ENCODE measurements around the gene CTSO.
"Not testable (repeated sequence)": the region's sequence is repeated elsewhere in the genome, so short reads cannot be mapped to it uniquely, and the experiment has no call there.

Gene CTSO

GRCh38 chr4:155904331-155904730 is 49.3 kb downstream of the CTSO start:
- DNase-seq = no peak

DNA sequence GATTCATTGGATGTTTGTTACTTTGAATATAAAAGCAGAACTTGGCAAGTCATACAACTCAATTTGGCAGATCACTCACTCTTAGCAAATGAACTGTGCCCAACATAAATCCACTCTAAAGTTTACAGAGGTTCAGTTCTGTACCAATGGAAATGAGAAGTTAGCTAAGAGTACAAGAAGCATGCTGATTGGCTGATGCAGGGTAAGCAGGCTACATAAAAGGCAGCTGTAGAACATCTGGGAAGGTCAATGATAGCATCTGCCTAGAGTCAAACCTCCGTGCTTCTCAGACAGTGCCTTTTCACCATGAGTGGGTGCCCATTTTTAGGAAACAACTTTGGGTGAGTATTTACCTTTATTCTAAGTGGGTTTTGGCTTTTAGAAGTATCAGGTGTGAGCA is 50.2 kb downstream of the CTSO start, which contains the start of gene TDO2:
TDO2 (plus strand) TSS at position 244 of the 400 bp plus-strand sequence; CDS start at position 307, 63 bp downstream.
- DNase-seq = no peak

DNA sequence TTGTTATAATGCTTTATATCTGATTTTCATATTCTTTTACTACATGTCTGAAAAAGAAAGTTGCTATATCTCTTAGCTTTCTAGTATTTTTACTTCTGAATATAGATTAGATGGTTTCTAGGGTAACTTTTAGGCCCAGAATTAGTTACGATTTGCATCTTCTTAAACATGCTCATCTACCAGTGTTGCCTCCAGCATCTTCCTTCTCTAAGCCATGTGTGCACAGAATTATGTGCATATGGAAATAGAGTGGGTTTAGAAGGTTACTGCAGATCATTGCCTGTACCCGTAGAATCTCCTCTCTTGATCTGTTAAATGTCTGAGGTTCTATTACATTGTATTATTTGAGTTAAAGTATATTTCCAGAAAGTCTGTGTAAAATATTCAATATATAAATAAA is 52.7 kb downstream of the CTSO start:
- no peak for DNase-seq

GRCh38 chr4:155900381-155900780 is 53.3 kb downstream of the CTSO start:
- no peak for DNase-seq

DNA sequence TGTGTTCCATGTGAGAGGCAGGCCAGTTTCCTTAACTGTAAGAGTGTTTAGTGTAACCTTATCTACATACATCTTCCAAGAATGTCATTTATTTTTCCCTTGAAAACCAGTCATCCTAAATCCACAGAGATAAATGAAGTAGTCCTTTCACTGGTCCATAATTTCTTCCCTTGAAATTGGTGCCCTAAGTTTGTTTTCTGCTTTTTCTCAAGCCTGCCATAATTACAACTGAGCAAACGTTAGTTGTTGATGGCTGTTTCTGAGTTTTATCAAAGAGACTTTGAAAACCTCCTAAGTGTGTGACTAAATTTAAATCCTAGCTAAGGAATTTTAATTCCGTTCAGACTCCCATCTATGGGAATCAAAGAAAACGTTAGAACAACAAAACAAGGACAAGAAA is 53.8 kb downstream of the CTSO start:
- DNase-seq = no peak

- not testable (repeated sequence) for DNase-seq
These were observed 55.3 kb downstream of the CTSO start for GRCh38 chr4:155898371-155898770.

DNA sequence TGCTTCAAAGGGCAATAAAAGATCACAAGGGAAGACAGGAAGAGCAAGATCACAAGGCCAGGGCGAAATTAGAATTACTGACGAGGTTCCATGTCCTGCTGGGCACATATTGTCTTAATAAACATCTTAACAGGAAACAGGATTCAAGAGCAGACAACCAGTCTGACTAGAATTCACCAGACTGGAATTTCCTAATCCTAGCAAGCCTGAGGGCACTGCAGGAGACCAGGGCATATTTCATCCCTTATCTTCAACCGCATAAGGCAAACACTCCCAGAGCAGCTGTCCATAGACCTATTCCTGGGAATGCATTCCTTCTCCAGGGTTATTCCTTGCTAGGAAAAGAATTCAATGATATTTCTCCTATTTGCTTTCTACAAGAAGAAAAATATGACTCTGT is 62.6 kb downstream of the CTSO start:
- DNase-seq = no peak

GRCh38 chr4:155889946-155890345 is 63.7 kb downstream of the CTSO start:
- no peak for DNase-seq

DNA sequence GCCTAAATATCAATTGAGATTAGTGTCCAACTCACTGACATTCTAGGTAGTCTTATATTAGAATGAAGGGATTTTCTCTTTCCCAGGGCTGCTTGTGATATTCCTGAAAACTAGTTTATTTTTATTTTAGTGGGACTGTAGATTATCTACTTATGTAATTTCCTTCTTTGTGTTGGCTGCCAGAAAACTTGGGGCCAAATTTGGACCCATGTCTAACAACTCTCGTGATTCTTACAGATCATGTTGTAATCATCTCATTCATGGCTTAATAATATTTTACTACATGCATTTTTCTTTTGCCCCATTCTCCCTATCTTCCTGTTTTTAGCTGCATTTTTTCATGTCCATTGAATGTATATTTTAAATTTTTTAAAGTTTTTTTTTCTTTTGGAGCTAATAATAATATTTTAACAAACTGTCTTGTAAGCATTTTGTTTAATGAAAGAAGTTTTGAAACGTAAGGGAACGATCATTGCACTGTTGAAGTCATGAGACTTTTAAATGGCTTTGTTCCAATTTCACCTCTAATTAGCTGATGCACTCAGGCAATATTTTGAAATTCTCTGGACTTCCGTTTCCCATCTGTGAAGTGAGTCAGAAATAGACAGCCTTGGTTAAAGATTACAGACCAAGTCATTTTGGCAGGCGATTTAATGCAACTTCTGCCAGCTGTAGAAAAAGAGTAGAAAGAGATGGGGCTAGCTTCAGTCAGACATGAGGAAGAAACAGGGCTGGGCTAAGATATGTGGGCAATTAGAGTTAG is 64.5 kb downstream of the CTSO start:
- DNase-seq = no peak

GRCh38 chr4:155887847-155888570 is 65.7 kb downstream of the CTSO start:
- DNase-seq = no peak

DNA sequence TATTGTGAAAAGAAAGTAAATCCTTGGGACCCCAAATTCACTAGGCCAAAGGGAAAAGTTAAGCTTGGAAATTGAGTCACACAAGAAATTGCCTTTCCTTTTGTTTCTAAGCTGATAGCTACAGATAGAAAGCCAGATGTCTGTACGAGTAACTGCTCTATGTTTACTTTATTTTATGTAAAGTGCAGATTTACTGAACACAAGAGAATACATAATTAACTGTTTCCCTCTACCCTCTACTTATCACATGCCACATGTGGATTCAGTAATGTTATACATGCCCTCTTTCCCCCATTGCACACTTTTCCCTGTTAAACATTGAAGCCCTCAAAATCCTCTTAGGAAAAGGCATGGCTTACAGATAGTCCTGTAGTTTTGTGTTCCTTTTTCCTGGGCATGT is 66.6 kb downstream of the CTSO start:
- DNase-seq = no peak

DNA sequence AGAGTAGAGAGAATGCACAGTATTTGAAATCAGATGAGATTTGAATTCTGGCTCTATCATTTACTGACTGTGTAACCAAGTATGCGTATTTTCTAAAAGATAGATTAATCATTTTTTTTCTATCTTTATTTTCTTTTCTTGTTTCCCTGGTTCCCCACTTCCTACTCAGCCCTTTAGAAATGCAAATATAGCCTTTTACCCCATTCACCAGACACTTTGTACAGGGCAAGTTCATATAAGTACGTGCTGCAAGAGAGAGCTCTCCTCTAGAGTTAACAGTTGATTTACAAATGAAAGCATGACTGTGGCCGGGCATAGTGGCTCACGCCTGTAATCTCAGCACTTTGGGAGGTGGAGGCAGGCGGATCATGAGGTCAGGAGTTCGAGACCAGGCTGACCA is 68.0 kb downstream of the CTSO start:
- DNase-seq = no peak

GRCh38 chr4:155883895-155884294 is 69.8 kb downstream of the CTSO start:
- no peak for DNase-seq

GRCh38 chr4:155881555-155881954 is 72.1 kb downstream of the CTSO start:
- no peak for DNase-seq

- DNase-seq = no peak
These were observed 73.9 kb downstream of the CTSO start for GRCh38 chr4:155879767-155880166.

DNA sequence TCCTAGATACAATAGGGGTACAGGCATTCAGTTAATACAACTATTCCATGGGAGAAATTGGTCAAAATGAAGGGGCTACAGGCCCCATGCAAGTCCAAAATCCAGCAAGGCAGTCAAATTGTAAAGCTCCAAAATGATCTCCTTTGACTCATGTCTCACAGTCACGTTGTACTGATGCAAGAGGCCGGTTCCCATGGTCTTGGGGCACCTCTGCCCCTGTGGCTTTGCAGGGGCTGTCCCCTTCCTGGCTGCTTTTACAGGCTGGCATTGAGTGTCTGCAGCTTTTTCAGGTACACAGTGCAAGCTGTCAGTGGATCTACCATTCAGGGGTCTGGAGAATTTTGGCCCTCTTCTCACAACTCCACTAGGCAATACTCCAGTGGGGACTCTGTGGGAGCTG is 75.1 kb downstream of the CTSO start:
- DNase-seq = no peak

GRCh38 chr4:155877971-155878370 is 75.7 kb downstream of the CTSO start:
- DNase-seq = no peak

DNA sequence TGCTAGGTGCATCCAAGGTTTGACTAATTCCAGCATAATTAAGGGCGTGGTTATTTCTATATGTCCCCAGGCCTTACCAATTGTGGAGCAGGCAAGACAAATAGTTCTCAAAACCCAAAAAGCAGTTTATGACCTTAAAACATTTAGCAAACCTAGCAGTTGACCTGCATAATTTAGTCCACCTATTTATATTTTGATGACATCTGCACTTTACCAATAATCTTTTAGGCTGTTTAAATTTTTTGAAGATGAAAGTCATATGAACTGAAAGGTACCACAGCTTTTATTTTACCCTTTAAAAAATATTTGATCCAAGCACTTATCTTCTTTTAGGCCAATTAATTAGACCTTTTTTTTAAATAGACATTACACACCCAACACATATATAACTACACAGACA is 77.8 kb downstream of the CTSO start:
- no peak for DNase-seq

Measured in activated CD4-positive, alpha-beta T cell treated with anti-CD3 and anti-CD28 coated beads, Interleukin-10, Interleukin-2, amounts not matched to agents 100 ng/mL and 50 ng/mL, durations not matched to agents 16 hours and 8 hours (primary cell).